HG03280 (cell line): Measurements from ENCODE around the gene RXRA.

Experiments
- ATAC-seq: cut with Tn5 transposase; IDR thresholded peaks from one replicate; pipeline ENCODE4 v1.9.1; 2021; ENCODE audit warnings: mild to moderate bottlenecking, moderate library complexity; ENCODE audit not compliant: unreplicated experiment

The RXRA gene

GRCh38 chr9:134460206-134460605 is 134.0 kb downstream of the RXRA start:
- ATAC-seq = no peak

- ATAC-seq = no peak
Observed at GRCh38 chr9:134460896-134461295, 134.6 kb downstream of the RXRA start.

GRCh38 chr9:134461426-134461982 is 135.2 kb downstream of the RXRA start:
- ATAC-seq = no peak

- ATAC-seq = no peak
Observed at GRCh38 chr9:134462318-134462717, 136.1 kb downstream of the RXRA start.

GRCh38 chr9:134463280-134463679 is 137.0 kb downstream of the RXRA start:
- no peak for ATAC-seq

- no peak for ATAC-seq
Observed at GRCh38 chr9:134466869-134467616, 140.8 kb downstream of the RXRA start.

- ATAC-seq = no peak
Observed at GRCh38 chr9:134468358-134468757, 142.1 kb downstream of the RXRA start.

GRCh38 chr9:134469041-134469875 is 143.0 kb downstream of the RXRA start:
- no peak for ATAC-seq

- ATAC-seq = no peak
Observed at GRCh38 chr9:134472256-134472655, 146.0 kb downstream of the RXRA start.

- no peak for ATAC-seq
Observed at GRCh38 chr9:134473141-134474054, 147.1 kb downstream of the RXRA start.

GRCh38 chr9:134474055-134474370 is 147.8 kb downstream of the RXRA start:
- no peak for ATAC-seq

GRCh38 chr9:134475011-134475790 is 148.9 kb downstream of the RXRA start:
- ATAC-seq = no peak

- no peak for ATAC-seq
Observed at GRCh38 chr9:134476272-134476941, 150.2 kb downstream of the RXRA start.

GRCh38 chr9:134476942-134477335 is 150.7 kb downstream of the RXRA start:
- no peak for ATAC-seq

- no peak for ATAC-seq
Observed at GRCh38 chr9:134477342-134477925, 151.2 kb downstream of the RXRA start.

GRCh38 chr9:134477927-134478326 is 151.7 kb downstream of the RXRA start:
- no peak for ATAC-seq

GRCh38 chr9:134481762-134482161 is 155.5 kb downstream of the RXRA start:
- ATAC-seq = no peak

GRCh38 chr9:134482226-134482625 is 156.0 kb downstream of the RXRA start:
- ATAC-seq = no peak
